Right lobe of liver (tissue), 6 donors: Measurements from ENCODE around the gene NXNL2. TPM values are rescaled to one million over a fixed set of nuclear protein-coding genes. Genes with fewer than 3 reads are reported as not detected.
A peak's percentile ranks its signal among the peaks of the same experiment; 100 is the strongest.

ENCODE experiments used
- ATAC-seq, 4 donors: fragments of 200-7000 bp; cut with Tn5 transposase; one replicate each; pipeline ENCODE4 v1.9.1; 2020; ENCODE audit warnings: mild to moderate bottlenecking in 4 of 4, moderate library complexity in 4 of 4
- DNase-seq, 3 donors: peaks; one replicate each; pipeline ENCODE4 v3.0.0-alpha.2; 2020
- H3K27ac ChIP-seq, 3 donors: fragments of 200-600 bp; one replicate each; pipeline ENCODE4 v1.8.0; 2022
- H3K27me3 ChIP-seq, 2 donors: fragments of 200-600 bp; one replicate each; pipeline ENCODE4 v1.8.0; 2022
- H3K36me3 ChIP-seq, 4 donors: fragments of 200-600 bp; sonication (generic) in 1 of 4; one replicate each; pipeline versions ENCODE4 v1.5.1 to v1.8.0; 2017 to 2022; ENCODE audit warnings: control low read depth in 1 of 4
- H3K4me1 ChIP-seq, 4 donors: fragments of 200-600 bp; sonication (generic) in 1 of 4; one replicate each; pipeline versions ENCODE4 v1.5.1 to v1.8.0; 2017 to 2022; ENCODE audit warnings: control low read depth in 1 of 4
- H3K4me3 ChIP-seq, 3 donors: fragments of 200-600 bp; one replicate each; pipeline ENCODE4 v1.8.0; 2022
- H3K9me3 ChIP-seq, 4 donors: fragments of 200-600 bp; sonication (generic) in 1 of 4; one replicate each; pipeline versions ENCODE4 v1.5.1 to v1.8.0; 2017 to 2022; ENCODE audit warnings: control low read depth in 1 of 4
- POLR2A ChIP-seq: fragments of 450-650 bp; IDR thresholded peaks from one replicate; pipeline ENCODE4 v1.6.1; 2017; ENCODE audit warnings: antibody characterized with exemption, mild to moderate bottlenecking
- WGBS: methylation state at CpG from one replicate; pipeline ENCODE4 v1.1.6; 2018; ENCODE audit warnings: low coverage, low lambda C conversion rate; ENCODE audit not compliant: insufficient coverage; ENCODE audit errors: missing lambda C conversion rate; 5-methylcytosine and 5-hydroxymethylcytosine counted together
- intact Hi-C, 2 donors: fragments of 100-400 bp; cut with DNase I; formaldehyde crosslinking; loops; one replicate each; pipeline versions ENCODE4 v1.11.2 to v1.14.1; 2022
- total RNA-seq, 6 experiments: library from RNA; depleted of rRNA in 2 of 6; stranded (reverse); fragments of >200 nt in 2 of 6; fragmentation: NEBNext Ultra II Directional in 3 of 6; extraction: Animal tissue kit (Norgen Biotek cat#: 25700) in 3 of 6; gene quantifications; one replicate each; pipeline versions ENCODE4 v1.1.0 to v1.2.4, GENCODE V29; 2016 to 2023
- TF ChIP-seq, protein P1 (sequence below), 4 donors: fragments of 200-600 bp in 3 of 4; fragments of 450-650 bp in 1 of 4; IDR thresholded peaks; one replicate each; pipeline versions ENCODE4 v1.5.1 to v1.8.0; 2016 to 2022; ENCODE audit warnings: antibody characterized with exemption in 4 of 4, mild to moderate bottlenecking in 2 of 4
- donor health status: DM: no; HTN: yes; CAD: no.
- donor health status: DM: no; HTN: no; CAD: no.
- donor health status: DM: no; HTN: no; CAD: no.
- donor health status: DM: no; HTN: yes; CAD: no.
- donor health status: DM: no; HTN: yes; CAD: no.

The NXNL2 gene
- total RNA-seq, 6 experiments from 2014 or later: not detected

DNA sequence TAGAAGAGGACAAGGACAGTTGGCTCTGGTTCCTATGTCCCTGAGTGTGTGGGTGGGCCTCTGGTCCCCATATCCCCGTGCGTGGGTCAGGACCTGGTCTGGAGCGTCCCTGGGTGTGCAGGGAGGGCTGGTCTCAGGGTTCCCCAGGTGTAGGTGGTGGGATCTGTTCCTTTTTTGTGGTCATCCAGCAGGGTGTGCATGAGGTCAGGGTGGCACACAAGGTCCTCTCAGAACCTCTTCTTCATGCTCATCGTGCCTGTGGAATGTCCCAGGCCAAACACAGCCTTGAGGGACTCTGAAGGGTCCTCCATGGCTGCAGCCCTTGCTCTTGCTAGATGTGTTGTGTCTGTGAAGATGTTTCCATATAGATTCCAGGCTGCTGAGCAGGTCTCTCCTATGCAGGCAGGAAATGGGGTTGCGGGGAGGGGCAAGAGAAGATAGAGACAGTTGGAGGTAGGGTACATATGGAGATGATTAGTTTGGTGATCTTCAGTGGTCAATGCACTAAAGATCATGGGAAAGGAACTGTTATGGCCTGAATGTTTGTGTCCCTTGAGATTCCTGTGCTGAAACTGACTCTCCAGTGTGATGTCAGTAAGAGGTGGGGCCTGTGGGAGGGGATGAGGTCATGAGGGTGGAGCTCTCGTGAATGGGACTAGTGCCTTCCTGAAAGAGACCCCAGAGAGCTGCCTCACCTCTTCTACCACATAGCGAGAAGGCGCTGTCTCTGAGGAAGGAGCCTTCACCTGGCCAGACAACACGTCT is 53.1 kb downstream of the NXNL2 start:
- Histone ChIP-seq H3K27ac (no peak overlapping the region), H3K27me3 (no peaks in the 10 kb centered on the region), H3K4me3 (no peak overlapping the region), H3K36me3 (no peaks in the 10 kb centered on the region), H3K9me3 (no peaks in the 10 kb centered on the region), H3K4me1 (no peaks in the 10 kb centered on the region)
- WGBS: 82% methylated on average over 6 of the region's 9 CpGs
- TF ChIP-seq, protein P1, sequence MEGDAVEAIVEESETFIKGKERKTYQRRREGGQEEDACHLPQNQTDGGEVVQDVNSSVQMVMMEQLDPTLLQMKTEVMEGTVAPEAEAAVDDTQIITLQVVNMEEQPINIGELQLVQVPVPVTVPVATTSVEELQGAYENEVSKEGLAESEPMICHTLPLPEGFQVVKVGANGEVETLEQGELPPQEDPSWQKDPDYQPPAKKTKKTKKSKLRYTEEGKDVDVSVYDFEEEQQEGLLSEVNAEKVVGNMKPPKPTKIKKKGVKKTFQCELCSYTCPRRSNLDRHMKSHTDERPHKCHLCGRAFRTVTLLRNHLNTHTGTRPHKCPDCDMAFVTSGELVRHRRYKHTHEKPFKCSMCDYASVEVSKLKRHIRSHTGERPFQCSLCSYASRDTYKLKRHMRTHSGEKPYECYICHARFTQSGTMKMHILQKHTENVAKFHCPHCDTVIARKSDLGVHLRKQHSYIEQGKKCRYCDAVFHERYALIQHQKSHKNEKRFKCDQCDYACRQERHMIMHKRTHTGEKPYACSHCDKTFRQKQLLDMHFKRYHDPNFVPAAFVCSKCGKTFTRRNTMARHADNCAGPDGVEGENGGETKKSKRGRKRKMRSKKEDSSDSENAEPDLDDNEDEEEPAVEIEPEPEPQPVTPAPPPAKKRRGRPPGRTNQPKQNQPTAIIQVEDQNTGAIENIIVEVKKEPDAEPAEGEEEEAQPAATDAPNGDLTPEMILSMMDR (IDR thresholded peaks at IDR 0.05): no peak
- TF ChIP-seq POLR2A: no peak
- ATAC-seq (no peak), DNase-seq (no peak)
- intact Hi-C loops: no loop called here

DNA sequence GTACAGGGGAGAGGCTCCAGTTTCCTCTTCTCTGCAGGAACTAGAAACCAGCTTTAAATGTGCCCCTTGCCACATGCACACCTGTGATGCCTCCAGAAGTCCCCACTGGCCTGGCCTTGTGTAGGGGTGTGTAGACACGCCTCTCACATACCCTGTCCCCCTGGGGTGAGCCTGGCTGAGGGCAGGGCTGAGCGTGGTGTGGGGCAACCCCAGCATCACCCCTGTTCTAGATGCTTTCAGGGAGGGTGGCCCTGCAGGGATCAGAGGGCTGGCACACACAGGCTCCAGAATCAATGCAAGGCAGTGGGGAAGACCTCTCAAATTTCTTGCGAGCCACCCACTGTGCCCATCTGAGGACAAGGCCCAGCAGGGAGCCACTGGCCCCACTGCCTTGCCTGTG is 54.7 kb downstream of the NXNL2 start:
- Histone ChIP-seq H3K4me1 (no peaks in the 10 kb centered on the region), H3K36me3 (no peaks in the 10 kb centered on the region), H3K27ac (no peak overlapping the region), H3K27me3 (no peaks in the 10 kb centered on the region), H3K4me3 (no peak overlapping the region), H3K9me3 (no peaks in the 10 kb centered on the region)
- intact Hi-C loops: loop anchor here (5.0 kb wide), 1 partner anchor 413 kb away; no protein-coding TSS in a partner anchor
- WGBS: no CpG with 5 or more reads among the region's 3 CpGs
- peak in 1 of 4 donors; percentile 34 for ATAC-seq
- no peak for DNase-seq
- TF ChIP-seq POLR2A: no peak
- TF ChIP-seq, protein P1 (IDR thresholded peaks at IDR 0.05): no peak

DNA sequence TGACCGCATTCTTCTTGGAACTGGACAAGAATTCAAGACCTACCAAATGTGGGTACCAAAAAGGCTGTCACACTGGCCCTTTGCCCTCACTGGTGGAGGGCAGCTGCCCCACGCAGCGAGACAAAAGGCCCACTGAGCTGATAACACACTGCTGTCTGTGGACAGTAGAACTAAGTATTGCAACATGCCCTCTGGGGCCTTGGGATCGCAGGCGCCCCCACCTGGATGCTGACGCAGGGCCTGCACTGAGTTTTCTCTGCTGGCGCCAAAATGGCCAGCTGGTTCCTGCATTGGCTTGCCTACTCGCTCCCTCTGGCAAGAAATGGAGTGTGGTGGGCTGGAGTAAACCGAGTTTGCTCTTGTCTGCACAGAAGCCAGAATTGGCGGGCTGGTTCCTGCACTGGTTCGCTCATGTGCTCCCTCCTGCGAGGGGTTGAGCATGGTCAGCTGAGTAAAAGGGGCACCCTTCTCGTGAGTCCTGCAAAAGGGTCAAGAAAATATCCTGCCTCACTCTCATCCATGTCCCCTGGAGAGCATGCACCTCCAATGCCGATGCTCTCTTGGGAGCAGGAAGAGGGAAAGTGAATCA is 55.7 kb downstream of the NXNL2 start:
- no peak for DNase-seq
- intact Hi-C loops: loop anchor here (5.0 kb wide), 1 partner anchor 412 kb away; no protein-coding TSS in a partner anchor
- no peak for TF ChIP-seq POLR2A
- TF ChIP-seq, protein P1 (IDR thresholded peaks at IDR 0.05): no peak
- no peaks in the 10 kb centered on the region for H3K9me3 ChIP-seq
- no peaks in the 10 kb centered on the region for H3K4me1 ChIP-seq
- no peaks in the 10 kb centered on the region for H3K27me3 ChIP-seq
- no peak for ATAC-seq
- no peak overlapping the region for H3K4me3 ChIP-seq
- no peak overlapping the region for H3K27ac ChIP-seq
- no peaks in the 10 kb centered on the region for H3K36me3 ChIP-seq
- WGBS: 67% methylated on average over 4 of the region's 14 CpGs

DNA sequence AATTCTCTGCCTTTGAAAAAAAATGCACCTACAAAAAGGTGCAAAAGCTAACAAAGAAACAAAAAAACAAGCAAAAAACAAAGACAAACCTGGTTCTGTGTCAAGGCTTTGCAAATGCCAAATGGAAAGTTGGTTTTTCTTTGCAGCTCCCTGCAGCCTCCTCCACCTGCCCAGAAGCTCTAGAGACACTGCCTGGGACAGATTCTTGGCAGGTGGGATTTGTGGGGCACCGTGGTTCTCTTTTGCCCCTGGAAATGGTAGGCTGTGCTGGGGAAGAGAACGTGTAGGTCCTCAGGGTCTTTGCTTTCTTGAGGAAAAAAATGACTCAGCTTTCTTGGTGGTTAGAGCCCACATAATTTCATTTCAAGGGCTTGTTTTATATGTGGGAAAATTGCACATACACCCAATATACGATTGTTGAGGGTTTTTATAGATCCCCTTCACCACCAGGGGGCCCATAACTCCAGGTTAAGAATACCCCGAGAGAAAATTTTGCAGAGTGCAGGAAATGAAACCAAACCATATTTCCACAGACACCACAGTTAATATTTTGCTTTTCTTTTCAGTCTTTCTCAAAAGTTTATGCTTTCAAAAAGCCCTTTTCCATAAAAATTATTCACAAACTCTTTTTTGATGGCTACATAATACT is 58.7 kb downstream of the NXNL2 start:
- DNase-seq (peak in 1 of 3 donors; percentile 61), ATAC-seq (peak; percentile 75 to 81 (median 78))
- TF ChIP-seq, protein P1 (IDR thresholded peaks at IDR 0.05): peak; percentile 59 to 78 (median 68)
- TF ChIP-seq POLR2A: no peak
- Histone ChIP-seq H3K9me3 (no peaks in the 10 kb centered on the region), H3K4me3 (no peak overlapping the region), H3K4me1 (no peaks in the 10 kb centered on the region), H3K36me3 (no peaks in the 10 kb centered on the region), H3K27me3 (no peaks in the 10 kb centered on the region), H3K27ac (no peak overlapping the region)
- intact Hi-C loops: loop anchor here (5.0 kb wide), 1 partner anchor 409 kb away; no protein-coding TSS in a partner anchor
- 0% methylated on average over 3 of the region's 4 CpGs for WGBS

Other genes with a start within 250 kb of the NXNL2 start
- 10 to 100 TPM; 15.7 to 21.2 (median 18.7) TPM for gene SPIN1, start 146.7 kb upstream of the NXNL2 start, total RNA-seq